K562 (cell line): ENCODE results near the gene NDUFB10. TPM values are rescaled to one million over a fixed set of nuclear protein-coding genes. Genes with fewer than 3 reads are reported as not detected.
A peak's percentile ranks its signal among the peaks of the same experiment; 100 is the strongest.

ENCODE experiments used
- HCFC1 ChIP-seq: IDR thresholded peaks from 2 replicates; pipeline ENCODE4 v1.6.1; 2012; ENCODE audit warnings: low read depth, low read length, improper control_type of control experiment
- NBN ChIP-seq: fragments of 450-650 bp; IDR thresholded peaks from 2 replicates; pipeline ENCODE4 v1.6.1; 2016; ENCODE audit warnings: low read depth, mild to moderate bottlenecking
- NCOA4 ChIP-seq: fragments of 450-650 bp; IDR thresholded peaks from 2 replicates; pipeline ENCODE4 v1.6.1; 2018; ENCODE audit warnings: mild to moderate bottlenecking; ENCODE audit not compliant: partially characterized antibody
- PRMT5 ChIP-seq: sonication (generic); formaldehyde crosslinking; IDR thresholded peaks from 2 replicates; pipeline ENCODE4 v1.5.0; 2020; ENCODE audit warnings: missing genetic modification reagents
- TSC22D4 ChIP-seq: fragments of 450-650 bp; IDR thresholded peaks from 2 replicates; pipeline ENCODE4 v1.6.1; 2016; ENCODE audit warnings: missing genetic modification characterization, missing biosample characterization, control low read depth
- ZFX ChIP-seq: sonication (generic); formaldehyde crosslinking; IDR thresholded peaks from 2 replicates; pipeline ENCODE4 v1.8.0; 2022; ENCODE audit warnings: mild to moderate bottlenecking, missing genetic modification reagents, moderate library complexity
- ZNF197 ChIP-seq: fragments of 200-800 bp; sonication (Bioruptor generic); IDR thresholded peaks from 2 replicates; pipeline ENCODE4 v1.6.1; 2016; ENCODE audit warnings: low read depth, missing genetic modification characterization, missing compliant biosample characterization
- ZNF224 ChIP-seq: sonication (generic); formaldehyde crosslinking; IDR thresholded peaks from 2 replicates; pipeline ENCODE4 v1.8.0; 2022; ENCODE audit warnings: mild to moderate bottlenecking, missing genetic modification reagents
- ZNF23 ChIP-seq: fragments of 250-450 bp; sonication (Bioruptor Pico); IDR thresholded peaks from 2 replicates; pipeline ENCODE4 v1.4.0; 2020; ENCODE audit warnings: mild to moderate bottlenecking
- ZNF384 ChIP-seq: IDR thresholded peaks from 2 replicates; pipeline ENCODE4 v1.6.1; 2012; ENCODE audit warnings: low read depth, low read length, improper control_type of control experiment
- ZNF668 ChIP-seq: fragments of 250-450 bp; sonication (Bioruptor Pico); IDR thresholded peaks from 2 replicates; pipeline ENCODE4 v1.8.0; 2022; ENCODE audit warnings: mild to moderate bottlenecking, inconsistent platforms
- ZNF785 ChIP-seq: fragments of 250-450 bp; sonication (Bioruptor Pico); IDR thresholded peaks from 2 replicates; pipeline ENCODE4 v1.4.0; 2020; ENCODE audit warnings: mild to moderate bottlenecking
- polyA plus RNA-seq, 8 experiments: library from polyadenylated mRNA; depleted of rRNA in 4 of 8; stranded (reverse) in 5 of 8; unstranded in 3 of 8; fragments of >200 nt; fragmentation: Nextera tagmentation in 2 of 8; fragmentation: Illumina TruSeq in 1 of 8; extraction: Ambion mirVana in 2 of 8; extraction: Trizol in 1 of 8; gene quantifications; 2 replicates each; pipeline versions ENCODE4 v1.2.1 to v1.2.3, GENCODE V29; 2011 to 2014; ENCODE audit warnings: inconsistent platforms in 1 of 8, missing spikeins in 1 of 8
- total RNA-seq, 7 experiments: library from RNA; depleted of rRNA in 6 of 7; stranded (reverse); fragments of >200 nt in 6 of 7; fragmentation: Illumina TruSeq in 2 of 7; extraction: Trizol in 2 of 7; gene quantifications; 2 replicates each; pipeline versions ENCODE4 v1.2.1 to v1.2.3, GENCODE V29; 2011 to 2021; ENCODE audit warnings: low replicate concordance in 1 of 7
- TF ChIP-seq, protein P1 (sequence below), 2 experiments: fragments of 450-650 bp in 1 of 2; sonication (generic) in 1 of 2; formaldehyde crosslinking in 1 of 2; IDR thresholded peaks; 2 replicates each; pipeline versions ENCODE4 v1.7.1 to v1.9.0; 2016 to 2022; ENCODE audit warnings: inconsistent platforms in 1 of 2, mild to moderate bottlenecking in 1 of 2, missing genetic modification reagents in 1 of 2
- TF ChIP-seq, protein P2 (sequence below): IDR thresholded peaks from 2 replicates; pipeline ENCODE4 v1.6.1; 2012; ENCODE audit warnings: low read depth, low read length, improper control_type of control experiment, borderline replicate concordance
- TF ChIP-seq, protein P3 (sequence below): fragments of 450-650 bp; formaldehyde crosslinking; IDR thresholded peaks from 2 replicates; pipeline ENCODE4 v1.4.0; 2020; ENCODE audit warnings: mild to moderate bottlenecking

Gene NDUFB10
- total and polyA plus RNA-seq, 9 of the 15 experiments (the other 6 are each of a cell fraction or from before 2014, with no cell fraction given) = 69.3 to 527 (median 161) TPM

DNA sequence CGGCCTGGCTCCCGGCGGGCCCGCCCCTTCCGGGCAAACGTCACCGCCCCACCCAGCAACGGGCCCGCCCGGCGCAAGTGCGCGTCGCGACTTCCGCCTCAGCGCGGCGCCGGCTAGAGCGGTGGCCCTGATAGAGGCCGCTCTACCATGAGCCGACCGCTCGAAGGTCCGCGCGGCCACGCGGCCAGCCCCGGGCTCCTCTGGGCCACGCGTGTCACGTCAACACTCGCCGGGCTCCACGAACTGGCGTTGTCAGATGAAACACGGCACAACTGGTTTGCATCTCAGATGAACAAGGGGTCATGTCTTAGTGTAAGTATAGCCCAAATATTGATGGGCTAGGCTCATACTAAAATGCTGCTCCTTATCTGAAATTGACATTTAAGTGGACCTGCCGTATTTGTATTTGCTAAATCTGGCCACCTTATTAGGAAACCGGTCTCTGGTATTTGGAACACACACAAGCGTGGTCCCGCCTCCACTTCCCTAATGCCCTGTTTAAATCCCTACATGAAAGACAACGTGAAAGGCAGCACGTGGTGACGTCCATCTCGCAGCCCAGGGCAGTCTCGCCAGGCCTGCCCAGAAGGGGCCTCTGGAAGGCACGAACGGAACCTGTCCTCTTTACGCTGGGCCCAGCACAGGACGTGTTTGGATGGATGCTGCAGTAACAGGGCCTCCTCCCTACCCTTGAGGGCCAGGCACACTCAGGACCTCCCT lies 50.6 kb downstream of the NDUFB10 start, which contains the start of gene ZNF598 (continued):
- TF ChIP-seq, protein P1, sequence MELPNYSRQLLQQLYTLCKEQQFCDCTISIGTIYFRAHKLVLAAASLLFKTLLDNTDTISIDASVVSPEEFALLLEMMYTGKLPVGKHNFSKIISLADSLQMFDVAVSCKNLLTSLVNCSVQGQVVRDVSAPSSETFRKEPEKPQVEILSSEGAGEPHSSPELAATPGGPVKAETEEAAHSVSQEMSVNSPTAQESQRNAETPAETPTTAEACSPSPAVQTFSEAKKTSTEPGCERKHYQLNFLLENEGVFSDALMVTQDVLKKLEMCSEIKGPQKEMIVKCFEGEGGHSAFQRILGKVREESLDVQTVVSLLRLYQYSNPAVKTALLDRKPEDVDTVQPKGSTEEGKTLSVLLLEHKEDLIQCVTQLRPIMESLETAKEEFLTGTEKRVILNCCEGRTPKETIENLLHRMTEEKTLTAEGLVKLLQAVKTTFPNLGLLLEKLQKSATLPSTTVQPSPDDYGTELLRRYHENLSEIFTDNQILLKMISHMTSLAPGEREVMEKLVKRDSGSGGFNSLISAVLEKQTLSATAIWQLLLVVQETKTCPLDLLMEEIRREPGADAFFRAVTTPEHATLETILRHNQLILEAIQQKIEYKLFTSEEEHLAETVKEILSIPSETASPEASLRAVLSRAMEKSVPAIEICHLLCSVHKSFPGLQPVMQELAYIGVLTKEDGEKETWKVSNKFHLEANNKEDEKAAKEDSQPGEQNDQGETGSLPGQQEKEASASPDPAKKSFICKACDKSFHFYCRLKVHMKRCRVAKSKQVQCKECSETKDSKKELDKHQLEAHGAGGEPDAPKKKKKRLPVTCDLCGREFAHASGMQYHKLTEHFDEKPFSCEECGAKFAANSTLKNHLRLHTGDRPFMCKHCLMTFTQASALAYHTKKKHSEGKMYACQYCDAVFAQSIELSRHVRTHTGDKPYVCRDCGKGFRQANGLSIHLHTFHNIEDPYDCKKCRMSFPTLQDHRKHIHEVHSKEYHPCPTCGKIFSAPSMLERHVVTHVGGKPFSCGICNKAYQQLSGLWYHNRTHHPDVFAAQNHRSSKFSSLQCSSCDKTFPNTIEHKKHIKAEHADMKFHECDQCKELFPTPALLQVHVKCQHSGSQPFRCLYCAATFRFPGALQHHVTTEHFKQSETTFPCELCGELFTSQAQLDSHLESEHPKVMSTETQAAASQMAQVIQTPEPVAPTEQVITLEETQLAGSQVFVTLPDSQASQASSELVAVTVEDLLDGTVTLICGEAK (IDR thresholded peaks at IDR 0.05) = peak; percentile 94
- TF ChIP-seq, protein P1 (CRISPR knock-in tag; IDR thresholded peaks at IDR 0.05) = no peak
- TF ChIP-seq ZNF384 (no peak; the same call in 1 of the 2 replicates), HCFC1 (peak; percentile 80), ZNF785 (CRISPR knock-in tag) (no peak), ZNF224 (CRISPR knock-in tag) (no peak), NCOA4 (no peak), ZFX (CRISPR knock-in tag) (peak; percentile 95), TSC22D4 (tag) (no peak), ZNF23 (CRISPR knock-in tag) (no peak), ZNF668 (CRISPR knock-in tag) (no peak; the same call in 1 of the 2 replicates), ZNF197 (CRISPR knock-in tag) (peak; percentile 30; the same call in 1 of the 2 replicates), NBN (peak; percentile 74), PRMT5 (CRISPR knock-in tag) (no peak)
- TF ChIP-seq, protein P2, sequence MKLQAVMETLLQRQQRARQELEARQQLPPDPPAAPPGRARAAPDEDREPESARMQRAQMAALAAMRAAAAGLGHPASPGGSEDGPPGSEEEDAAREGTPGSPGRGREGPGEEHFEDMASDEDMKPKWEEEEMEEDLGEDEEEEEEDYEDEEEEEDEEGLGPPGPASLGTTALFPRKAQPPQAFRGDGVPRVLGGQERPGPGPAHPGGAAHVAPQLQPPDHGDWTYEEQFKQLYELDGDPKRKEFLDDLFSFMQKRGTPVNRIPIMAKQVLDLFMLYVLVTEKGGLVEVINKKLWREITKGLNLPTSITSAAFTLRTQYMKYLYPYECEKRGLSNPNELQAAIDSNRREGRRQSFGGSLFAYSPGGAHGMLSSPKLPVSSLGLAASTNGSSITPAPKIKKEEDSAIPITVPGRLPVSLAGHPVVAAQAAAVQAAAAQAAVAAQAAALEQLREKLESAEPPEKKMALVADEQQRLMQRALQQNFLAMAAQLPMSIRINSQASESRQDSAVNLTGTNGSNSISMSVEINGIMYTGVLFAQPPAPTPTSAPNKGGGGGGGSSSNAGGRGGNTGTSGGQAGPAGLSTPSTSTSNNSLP = no peak
- TF ChIP-seq, protein P3, sequence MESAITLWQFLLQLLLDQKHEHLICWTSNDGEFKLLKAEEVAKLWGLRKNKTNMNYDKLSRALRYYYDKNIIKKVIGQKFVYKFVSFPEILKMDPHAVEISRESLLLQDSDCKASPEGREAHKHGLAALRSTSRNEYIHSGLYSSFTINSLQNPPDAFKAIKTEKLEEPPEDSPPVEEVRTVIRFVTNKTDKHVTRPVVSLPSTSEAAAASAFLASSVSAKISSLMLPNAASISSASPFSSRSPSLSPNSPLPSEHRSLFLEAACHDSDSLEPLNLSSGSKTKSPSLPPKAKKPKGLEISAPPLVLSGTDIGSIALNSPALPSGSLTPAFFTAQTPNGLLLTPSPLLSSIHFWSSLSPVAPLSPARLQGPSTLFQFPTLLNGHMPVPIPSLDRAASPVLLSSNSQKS (CRISPR knock-in tag) = no peak
